T-helper 1 cell (primary cell): ENCODE measurements around the gene RPL7L1.
A peak's percentile ranks its signal among the peaks of the same experiment; 100 is the strongest.
"Not testable (repeated sequence)": the region's sequence is repeated elsewhere in the genome, so short reads cannot be mapped to it uniquely, and the experiment has no call there.

Experiments
- DNase-seq, 5 donors: peaks; one replicate each; pipeline ENCODE4 v3.0.0-alpha.2; 2012 to 2020

Gene RPL7L1

DNA sequence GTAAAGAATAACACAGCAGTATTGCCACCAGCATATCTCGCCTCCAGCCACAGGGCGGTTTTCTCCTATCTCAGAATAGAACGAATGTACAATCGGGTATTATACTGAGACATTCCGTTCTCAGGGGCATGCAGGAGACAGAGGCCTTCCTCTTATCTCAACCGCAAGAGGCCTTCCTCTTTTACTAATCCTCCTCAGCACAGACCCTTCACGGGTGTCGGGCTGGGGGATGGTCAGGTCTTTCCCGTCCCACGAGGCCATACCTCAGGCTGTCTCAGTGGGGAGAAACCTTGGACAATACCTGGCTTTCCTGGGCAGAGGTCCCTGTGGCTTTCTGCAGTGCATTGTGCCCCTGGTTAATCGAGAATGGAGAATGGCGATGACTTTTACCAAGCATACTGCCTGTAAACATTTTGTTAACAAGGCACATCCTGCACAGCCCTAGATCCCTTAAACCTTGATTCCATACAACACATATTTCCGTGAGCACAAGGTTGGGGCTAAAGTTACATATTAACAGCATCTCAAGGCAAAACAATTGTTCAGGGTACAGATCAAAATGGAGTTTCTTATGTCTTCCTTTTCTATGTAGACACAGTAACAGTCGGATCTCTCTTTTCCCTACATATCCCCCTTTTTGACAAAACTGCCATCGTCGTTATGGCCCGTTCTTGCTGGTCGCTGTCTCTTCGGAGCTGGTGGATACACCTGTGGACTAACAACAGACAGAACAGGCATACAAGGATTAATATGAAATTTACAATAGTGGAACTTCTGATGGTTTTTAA lies 14.8 kb downstream of the RPL7L1 start:
- DNase-seq, result not testable (repeated sequence)

- DNase-seq, result no peak
Observed at GRCh38 chr6:42896178-42896719, 16.8 kb downstream of the RPL7L1 start.

DNA sequence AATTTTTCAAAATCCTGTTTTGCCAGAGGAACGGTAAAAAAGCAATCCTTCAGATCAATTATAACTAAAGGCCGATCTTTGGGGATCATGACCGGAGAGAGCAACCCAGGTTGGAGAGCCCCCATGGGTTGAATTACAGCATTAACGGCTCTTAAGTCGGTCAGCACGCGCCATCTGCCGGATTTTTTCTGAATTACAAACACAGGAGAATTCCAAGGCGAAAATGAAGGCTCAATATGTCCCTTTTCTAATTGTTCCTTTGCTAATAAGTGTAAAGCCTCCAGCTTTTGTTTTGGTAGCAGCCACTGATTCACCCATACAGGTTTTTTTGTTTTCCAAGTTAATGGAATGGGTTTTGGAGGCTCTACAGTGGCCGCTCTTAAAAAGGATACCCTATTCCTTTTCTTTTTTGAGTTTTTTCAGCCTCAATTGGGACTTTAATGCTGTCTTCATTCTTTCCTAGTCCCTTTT lies 19.5 kb downstream of the RPL7L1 start:
- DNase-seq, result peak; percentile 26 to 76 (median 53)

- no peak for DNase-seq
Observed at GRCh38 chr6:42899871-42900270, 20.5 kb downstream of the RPL7L1 start.

DNA sequence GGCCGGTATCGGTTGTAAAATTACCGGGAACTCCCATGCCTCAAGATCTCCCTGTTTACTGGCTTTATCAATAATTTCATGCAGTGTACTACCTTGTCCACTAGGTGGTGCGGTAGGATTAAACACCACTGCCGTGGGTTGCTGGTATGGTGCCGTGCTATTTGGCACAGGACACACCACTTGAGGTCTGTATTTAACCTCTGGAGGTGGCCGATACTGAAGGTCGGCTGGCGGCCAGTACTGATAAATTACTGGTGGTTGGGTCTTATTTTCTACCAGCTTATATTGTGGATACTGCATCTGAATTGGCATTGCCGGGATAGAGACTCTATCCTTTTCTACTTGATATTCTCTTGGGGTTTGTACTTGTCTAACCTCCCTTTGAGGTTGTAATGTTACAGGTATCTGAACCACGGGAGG lies 22.1 kb downstream of the RPL7L1 start:
- peak; percentile 22 to 73 (median 64) for DNase-seq

- DNase-seq, result not testable (repeated sequence)
Observed at GRCh38 chr6:42902429-42903263, 23.2 kb downstream of the RPL7L1 start.

DNA sequence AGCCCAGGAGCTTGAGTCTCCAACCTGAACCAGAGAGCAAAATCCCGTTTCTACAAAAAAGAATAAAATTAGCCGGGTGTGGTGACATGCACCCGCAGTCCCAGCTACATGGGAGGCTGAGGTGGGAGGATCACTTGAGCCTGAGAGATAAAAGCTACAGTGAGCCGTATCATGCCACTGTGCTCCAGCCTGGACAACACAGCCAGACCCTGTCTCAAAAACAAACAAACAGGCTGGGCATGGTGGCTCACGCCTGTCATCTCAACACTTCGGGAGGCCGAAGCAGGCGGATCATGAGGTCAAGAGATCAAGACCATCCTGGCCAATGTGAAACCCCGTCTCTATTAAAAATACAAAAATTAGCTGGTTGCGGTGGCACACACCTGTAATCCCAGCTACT lies 25.1 kb downstream of the RPL7L1 start:
- DNase-seq, result no peak

DNA sequence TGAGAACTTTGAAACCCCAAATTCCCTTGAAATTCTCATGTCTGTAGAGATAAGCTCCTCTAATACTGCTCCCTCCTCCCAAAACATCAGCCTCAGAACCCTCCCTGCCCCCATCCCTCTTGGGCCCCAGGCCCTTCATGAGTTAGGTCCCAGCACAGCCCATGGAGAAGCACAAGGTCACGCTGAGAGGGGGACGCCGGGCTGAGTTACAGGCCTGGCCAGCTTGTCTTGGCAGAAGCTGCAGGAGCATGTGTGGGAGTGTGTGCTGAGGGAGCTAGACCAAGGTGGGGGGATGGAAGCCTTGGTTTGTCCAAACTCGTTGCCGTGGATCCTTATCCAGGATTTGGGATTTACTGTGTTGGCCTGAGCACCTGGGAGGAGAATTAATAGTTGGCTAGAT lies 27.9 kb downstream of the RPL7L1 start:
- DNase-seq, result no peak

GRCh38 chr6:42909835-42910234 lies 30.4 kb downstream of the RPL7L1 start:
- no peak for DNase-seq

GRCh38 chr6:42911171-42912021 lies 32.0 kb downstream of the RPL7L1 start:
- no peak for DNase-seq

DNA sequence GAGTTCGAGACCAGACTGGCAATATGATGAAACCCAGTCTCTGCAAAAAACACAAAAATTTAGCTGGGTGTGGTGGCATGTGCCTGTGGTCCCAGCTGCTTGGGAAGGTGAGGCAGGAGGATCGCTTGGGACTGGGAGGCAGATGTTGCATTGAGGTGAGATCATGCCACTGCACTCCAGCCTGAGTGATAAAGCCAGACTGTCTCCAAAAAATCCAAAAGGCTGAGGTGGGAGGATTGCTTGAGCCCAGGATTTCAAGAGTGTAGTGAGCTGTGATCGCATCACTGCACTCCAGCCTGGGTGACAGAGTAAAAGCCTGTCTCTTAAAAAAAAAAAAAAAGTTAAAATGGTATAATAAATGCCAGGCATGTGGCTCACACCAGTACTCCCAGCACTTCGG lies 35.1 kb downstream of the RPL7L1 start:
- no peak for DNase-seq

DNA sequence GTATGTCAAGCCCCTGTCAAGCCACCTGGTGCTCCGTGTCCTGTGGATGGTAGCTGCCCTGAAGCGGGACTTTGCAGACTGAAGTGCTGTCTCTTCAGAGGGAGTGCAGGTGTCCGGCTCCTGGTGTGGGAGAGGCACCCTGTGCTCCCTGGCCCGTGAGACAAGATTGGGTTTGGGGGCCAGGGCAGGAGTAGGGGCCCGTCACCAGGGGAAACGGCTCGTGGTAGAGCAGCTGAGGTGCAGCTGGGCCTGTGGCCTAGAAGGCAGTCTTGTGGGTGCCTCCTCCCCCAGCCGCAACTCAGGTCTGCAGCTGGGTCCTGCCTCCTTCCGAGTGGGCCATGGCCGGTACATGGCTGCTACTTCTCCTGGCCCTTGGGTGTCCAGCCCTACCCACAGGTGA lies 36.3 kb downstream of the RPL7L1 start, which contains the start of gene PTCRA:
TSS of gene PTCRA (plus strand) at position 322 of the 400 bp plus-strand sequence. CDS start at position 339, 17 bp downstream.
- no peak for DNase-seq

DNA sequence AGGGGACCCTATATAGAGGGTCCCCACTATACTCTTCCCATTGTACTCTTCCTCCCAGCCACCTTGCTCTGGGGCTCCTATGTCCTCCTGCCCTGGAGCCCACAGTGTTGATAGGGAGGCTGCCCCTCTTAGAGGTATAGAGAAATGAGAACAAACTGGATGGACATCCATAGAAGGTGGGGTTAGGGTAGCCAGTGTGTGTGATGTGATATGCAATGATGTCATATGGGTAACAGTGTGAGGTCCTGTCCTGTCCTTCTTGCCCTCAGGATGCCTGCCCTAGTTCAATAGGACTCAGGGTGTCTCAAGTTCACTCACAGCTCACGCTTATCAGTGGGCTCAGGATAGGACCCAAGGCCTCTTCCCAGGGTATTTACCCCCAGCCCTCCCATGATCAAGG lies 36.9 kb downstream of the RPL7L1 start:
- no peak for DNase-seq

GRCh38 chr6:42921801-42922200 lies 42.4 kb downstream of the RPL7L1 start:
- DNase-seq, result no peak

DNA sequence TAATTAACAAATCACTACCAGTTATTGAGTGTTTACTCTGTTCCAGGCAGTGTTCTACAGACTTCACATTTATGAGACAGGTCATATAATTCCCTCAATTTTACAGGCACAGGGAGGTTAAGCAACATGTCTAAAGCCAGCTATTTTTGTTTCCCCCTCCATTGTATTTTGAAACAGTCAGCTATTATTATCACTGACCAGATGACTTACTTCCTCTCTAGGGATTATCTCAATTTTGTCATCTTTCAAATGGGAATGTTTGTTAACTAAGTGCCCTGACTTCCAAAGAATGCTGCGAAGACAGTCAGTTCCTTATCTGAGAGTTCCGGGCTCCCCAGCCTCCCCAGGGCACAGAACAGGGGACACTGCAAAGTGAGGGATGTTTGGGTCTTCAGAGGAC lies 44.2 kb downstream of the RPL7L1 start:
- no peak for DNase-seq

GRCh38 chr6:42925248-42925857 lies 45.9 kb downstream of the RPL7L1 start:
- DNase-seq, result no peak

DNA sequence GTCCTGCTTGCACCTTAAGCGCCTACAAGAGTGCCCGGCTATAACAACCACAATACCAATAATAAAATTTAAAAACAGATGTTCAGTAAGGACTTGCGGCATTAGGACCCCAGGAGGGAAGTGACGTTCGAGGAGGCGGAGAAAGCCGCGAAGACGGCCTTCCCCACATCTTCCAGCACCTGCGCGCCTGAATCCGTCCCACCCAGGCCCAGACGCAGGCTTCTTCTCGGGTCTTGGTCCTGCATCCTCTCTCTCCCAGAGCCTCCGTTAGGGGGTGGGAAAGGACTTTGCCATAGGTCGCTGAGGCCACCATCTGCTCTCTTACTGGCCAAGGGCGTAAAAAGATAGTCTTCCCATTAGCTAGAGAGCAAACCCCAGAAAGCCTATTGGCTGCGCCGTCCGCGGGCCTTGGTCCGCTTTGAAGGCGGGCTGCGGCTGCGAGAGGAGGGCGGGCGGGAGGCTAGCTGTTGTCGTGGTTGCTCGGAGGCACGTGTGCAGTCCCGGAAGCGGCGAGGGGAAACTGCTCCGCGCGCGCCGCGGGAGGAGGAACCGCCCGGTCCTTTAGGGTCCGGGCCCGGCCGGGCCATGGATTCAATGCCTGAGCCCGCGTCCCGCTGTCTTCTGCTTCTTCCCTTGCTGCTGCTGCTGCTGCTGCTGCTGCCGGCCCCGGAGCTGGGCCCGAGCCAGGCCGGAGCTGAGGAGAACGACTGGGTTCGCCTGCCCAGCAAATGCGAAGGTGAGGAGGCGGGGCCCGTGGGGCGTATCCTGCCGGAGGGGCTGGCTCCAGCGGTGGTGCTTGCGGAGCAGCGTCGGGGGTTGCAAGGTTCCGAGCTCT lies 49.8 kb downstream of the RPL7L1 start, which contains the start of gene CNPY3:
TSS of gene CNPY3 (plus strand) at position 495 of the 835 bp plus-strand sequence. CDS start at position 586, 91 bp downstream.
- DNase-seq, result peak; percentile 85 to 99 (median 90)

GRCh38 chr6:42929821-42930360 lies 50.5 kb downstream of the RPL7L1 start:
- peak in 4 of 5 donors; percentile 31 to 83 (median 32) for DNase-seq

GRCh38 chr6:42932412-42932811 lies 53.0 kb downstream of the RPL7L1 start:
- DNase-seq, result no peak

- DNase-seq, result no peak
Observed at GRCh38 chr6:42933205-42933604, 53.8 kb downstream of the RPL7L1 start.
